Stimulated activated CD8-positive, alpha-beta memory T cell treated with anti-CD3 and anti-CD28 coated beads, Interleukin-15, amount 100 ng/mL, for 4 hours (primary cell): ENCODE results near the gene ZKSCAN3.
"Not testable (repeated sequence)": the region's sequence is repeated elsewhere in the genome, so short reads cannot be mapped to it uniquely, and the experiment has no call there.

Experiments
- DNase-seq, 2 donors: peaks; one replicate each; pipeline ENCODE4 v3.0.0-alpha.2; 2020; ENCODE audit warnings: low read depth in 2 of 2

The ZKSCAN3 gene

DNA sequence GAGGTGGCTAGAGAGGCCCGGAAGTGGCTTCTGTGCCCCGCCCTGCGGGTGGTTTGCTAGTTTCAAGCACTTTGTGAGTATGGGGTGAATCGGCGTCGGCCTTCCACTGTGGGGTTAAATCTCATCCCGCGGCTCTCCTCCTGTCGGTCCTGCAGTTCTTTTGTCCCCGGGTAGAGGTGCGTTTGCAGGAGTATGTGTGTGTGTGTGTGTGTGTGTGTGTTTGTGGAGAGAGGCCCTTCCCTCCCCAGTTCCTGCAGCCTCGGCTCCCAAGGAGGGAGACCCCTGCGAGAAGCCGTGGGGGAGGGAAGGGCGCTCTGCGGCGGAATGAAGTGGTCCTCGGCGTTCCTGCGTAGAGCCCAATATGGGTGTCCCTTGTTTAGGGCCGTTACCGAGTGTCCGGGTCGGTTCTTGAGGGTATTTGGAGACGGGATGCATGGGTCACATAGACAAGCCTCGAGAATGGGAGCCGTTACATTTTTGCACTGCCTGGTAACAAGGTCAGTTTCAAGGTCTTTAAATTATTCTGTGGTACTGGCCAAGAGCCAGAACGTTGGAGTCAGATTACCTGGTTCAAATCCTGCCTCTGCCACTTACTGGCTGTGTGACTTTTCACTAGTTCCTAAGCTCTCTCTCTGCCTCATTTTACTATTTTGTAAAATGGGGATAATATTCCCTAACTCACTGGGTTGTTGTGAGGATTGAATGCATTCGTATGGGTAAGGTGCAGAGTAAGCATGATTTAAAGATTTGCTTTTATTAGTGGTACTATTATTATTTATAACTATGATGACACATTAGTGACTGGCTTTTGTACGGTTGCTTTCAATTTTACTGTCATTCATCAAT lies at the start of gene ZKSCAN3:
TSS of gene ZKSCAN3 (plus strand) at position 56 of the 846 bp plus-strand sequence. CDS start 9,640 bp downstream, outside the sequence.
- DNase-seq, result peak; percentile 74 to 78

DNA sequence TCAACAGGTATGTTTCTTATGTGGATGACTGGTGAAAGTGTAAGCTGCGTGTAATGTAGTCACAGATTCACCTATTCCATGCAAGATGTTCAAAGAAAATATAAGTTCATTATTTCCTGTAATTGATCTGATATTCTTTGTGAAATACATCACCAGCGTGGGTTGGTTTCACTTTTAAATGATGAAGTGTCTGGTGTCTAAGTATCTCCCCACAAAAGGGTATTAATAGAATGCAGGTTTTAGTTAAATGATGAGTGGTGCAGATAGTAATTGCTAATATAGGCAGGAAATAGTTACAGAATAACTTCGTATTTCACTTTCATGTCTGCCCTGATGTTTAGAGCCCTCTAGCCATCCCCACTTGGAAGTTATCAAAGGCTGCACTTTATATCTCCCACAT lies 46.2 kb upstream of the ZKSCAN3 start:
- no peak for DNase-seq

DNA sequence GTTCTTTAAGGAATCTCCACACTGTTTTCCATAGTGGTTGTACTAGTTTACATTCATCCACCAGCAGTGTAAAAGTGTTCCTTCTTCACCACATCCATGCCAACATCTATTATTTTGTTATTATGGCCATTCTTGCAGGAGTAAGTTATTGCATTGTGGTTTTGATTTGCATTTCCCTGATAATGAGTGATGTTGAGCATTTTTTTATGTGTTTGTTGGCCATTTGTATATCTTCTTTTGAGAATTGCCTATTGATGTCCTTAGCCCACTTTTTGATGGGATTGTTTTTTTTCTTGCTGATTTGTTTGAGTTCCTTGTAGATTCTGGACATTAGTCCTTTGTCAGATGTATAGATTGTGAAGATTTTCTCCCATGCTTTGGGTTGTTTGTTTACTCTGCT lies 43.4 kb upstream of the ZKSCAN3 start:
- not testable (repeated sequence) for DNase-seq

DNA sequence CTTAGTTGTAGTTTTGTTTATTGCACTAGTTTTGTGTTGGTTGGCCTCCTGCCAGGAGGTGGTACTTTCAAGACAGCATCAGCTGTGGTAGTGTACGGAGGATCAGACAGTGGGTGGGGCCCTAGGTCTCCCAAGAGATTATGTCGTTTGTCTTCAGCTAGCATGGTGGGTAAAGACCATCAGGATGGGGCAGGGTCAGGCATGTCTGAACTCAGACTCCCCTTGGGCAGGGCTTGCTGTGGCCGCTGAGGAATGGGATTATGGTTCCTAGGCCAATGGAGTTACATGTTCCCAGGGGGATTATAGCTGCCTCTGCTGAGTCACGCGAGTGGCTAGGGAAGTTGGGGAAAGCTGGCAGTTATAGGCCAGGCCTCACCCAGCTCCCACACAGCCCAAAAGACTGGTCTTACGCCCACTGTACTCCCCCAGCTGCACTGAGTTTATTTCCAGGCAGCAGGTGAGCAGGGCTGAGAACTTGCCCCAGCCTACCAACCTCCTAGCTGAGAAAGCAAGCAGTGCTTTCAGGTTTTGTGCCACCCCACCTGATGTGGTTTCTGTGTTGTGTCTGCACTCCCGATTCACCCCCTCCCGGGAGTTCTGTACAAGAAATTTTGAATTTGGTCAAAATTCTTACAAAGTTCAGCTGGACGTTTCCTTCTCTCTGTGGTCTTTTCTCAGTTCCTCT lies 38.5 kb upstream of the ZKSCAN3 start:
- no peak for DNase-seq

DNA sequence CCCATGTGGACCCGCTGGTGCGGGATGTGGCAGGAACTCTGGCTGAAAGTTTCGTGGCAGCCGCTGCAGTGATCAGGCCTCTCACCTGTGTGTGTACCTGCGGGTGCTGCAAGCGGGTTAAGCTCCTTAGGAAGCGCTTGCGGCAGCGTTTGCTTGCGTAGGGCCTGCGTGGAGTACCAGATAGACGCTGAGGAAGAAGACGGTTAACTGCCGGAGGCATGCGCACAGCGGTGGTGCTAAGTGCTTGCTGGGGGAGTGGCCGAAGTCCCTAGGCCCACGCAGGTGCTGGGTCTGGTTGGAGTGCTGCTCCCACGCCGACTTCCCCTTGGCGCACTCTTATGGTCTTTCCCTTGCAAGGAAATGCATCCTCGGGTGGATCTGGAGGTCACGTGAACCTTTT lies 36.8 kb upstream of the ZKSCAN3 start:
- DNase-seq, result no peak

DNA sequence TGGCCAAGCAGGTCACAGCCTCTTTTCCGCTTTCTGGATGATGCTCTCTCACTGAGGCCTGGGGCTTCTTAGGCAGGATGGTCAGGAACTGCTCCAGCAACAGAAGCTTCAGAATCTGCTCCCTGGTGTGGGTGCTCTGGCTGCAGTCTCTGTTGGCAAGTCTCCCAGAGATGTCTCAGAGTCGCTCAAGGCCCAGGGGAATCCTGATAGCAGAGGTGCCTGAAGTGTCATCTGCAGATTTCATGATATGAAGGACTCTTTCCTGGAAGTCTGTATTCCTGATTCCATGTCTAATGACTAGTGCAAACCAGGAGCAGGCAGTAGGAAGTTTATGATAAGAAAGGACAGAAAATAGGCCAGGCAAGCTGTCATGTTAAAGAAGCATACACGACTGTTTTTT lies 34.1 kb upstream of the ZKSCAN3 start:
- no peak for DNase-seq

DNA sequence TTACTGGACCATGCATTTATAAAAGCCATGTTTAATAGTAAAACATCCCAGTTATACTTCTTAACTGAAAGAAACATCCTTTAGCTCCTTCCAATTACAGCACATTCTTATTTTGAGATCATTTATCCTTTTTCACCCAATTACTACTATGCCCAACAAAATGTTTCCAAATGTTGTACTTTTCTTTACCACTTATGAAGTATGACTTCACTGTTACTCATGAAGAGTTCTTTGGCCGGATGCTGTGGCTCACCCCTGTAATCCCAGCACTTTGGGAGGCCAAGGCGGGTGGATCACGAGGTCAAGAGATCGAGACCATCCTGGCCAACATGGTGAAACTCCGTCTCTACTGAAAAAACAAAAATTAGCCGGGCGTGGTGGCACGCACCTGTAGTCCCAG lies 31.9 kb upstream of the ZKSCAN3 start:
- DNase-seq, result not testable (repeated sequence)

DNA sequence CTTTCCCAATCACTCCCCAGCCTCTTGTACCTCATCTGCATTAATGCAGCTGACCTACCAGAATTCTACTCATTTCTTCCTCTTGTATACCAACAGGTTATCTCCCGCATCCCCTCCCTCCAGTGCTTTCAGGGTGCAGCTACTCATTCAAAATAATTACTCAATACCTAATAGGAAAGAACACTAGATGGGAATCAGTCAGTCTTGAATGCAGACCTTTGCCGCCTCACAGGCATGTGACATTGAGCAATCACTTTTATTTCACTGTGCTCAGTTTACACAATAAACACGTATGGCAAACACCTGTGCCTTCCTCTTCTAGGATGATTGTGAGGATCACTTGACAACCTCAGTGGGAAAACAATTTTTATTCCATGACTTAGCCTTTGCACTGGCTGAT lies 27.1 kb upstream of the ZKSCAN3 start:
- no peak for DNase-seq

DNA sequence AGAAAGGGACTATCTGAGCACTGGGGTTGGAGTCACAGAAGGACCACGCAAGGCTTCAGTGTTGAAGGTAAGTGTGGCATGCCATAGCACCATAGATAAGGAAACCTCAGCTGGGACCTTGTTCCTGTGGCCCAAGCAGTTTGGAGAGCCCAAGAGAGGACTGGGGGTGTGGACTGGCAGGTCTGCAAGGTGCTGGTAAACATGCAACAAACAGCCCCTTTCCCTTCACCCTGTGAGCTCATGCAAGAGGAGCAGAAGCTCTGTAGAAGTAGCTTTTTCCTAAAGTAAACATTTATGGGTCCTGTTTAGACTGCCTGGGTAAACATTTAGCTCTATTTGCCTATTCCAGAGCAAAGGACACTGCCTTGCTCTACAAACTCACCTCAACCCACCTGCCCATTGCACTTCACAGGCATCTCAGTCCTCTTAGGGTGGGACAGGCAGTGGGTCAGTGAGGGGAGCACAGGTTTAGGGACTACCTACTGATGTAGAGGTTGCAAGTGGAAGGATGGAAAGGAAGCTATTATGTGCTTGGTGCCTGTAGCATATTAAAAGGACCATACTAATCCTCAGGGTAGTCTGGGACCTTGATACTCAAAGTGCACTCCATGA lies 25.8 kb upstream of the ZKSCAN3 start:
- no peak for DNase-seq

DNA sequence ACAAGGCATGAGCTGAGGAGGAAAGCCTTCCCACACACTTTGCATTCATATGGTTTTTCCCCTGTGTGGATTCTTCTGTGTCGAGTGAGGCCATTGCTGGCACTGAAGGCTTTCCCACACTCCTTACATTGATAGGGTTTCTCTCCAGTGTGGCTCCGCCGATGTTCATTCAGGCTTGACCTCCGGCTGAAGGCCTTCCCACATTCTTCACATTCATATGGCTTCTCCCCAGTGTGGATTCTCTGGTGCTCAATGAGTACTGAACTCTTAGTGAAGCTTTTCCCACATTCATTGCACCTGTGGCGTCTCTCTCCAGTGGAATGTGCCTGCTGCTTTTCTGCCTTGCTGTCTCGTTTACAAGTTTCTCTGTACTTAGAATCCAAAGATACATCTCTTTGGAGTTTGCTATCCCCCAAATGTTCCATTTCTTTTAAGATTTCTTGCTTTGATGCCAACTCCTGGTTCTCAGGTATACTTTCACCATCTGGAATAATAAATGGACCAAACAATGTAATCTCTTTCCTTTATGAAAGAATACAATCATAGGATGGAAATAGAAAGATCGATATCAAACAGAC lies 23.3 kb upstream of the ZKSCAN3 start:
- DNase-seq, result no peak

DNA sequence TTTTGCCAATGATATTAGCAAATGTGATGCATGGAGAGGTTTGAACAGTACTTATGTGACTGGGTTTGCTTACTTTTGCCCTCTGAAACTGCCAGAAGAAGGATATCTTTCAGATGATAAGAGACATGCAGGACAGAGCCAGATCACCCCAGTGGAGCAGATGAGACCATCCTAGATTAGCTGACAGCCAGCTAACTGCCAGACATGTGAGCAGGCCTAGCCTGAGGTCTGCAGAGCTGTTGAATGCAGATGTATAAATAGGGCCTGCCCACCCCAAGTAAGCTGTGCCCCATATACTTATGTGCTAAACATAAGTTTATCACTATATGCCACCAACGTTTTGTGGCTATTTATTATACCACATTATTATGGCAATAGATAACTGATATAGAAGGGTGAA lies 19.7 kb upstream of the ZKSCAN3 start:
- DNase-seq, result no peak

DNA sequence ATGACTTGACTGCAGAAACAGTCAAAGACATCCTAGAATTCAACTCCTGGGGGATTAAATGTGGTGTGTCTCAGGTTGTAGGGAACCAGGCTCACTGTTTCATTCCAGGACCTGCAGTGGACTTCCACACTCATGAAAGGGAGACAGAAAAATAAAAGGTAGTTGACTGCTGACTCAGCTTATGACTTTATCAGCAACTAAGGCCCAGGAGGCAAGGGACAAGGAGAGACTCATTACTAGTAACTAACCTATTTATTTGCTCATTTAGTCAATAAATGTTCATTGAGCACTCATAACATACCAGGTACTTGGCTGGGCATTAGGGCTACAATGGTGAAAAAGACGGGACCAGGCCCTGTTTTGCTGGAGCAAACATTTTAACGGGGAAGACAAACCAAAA lies 16.7 kb upstream of the ZKSCAN3 start:
- no peak for DNase-seq

DNA sequence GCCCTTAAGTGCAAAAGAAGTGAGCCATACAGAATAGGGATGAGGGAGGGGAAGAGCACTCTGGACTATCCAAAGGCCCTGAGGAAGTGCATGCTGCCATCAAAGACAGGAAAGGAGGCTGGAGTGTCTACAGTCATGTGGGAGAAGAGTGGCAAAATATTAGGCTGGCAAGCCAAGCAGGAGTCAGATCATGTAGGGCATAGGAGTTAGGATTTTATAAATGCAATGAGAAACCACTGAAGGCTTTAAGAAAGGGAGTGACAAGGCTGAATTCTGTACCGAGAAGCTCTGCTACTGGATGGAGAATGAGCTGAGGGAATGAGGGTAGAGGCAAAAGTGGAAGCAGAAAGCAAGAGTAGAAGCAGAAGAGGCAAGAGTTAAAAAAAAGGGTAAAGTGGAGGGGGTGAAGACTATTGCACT lies 16.1 kb upstream of the ZKSCAN3 start:
- DNase-seq, result no peak

DNA sequence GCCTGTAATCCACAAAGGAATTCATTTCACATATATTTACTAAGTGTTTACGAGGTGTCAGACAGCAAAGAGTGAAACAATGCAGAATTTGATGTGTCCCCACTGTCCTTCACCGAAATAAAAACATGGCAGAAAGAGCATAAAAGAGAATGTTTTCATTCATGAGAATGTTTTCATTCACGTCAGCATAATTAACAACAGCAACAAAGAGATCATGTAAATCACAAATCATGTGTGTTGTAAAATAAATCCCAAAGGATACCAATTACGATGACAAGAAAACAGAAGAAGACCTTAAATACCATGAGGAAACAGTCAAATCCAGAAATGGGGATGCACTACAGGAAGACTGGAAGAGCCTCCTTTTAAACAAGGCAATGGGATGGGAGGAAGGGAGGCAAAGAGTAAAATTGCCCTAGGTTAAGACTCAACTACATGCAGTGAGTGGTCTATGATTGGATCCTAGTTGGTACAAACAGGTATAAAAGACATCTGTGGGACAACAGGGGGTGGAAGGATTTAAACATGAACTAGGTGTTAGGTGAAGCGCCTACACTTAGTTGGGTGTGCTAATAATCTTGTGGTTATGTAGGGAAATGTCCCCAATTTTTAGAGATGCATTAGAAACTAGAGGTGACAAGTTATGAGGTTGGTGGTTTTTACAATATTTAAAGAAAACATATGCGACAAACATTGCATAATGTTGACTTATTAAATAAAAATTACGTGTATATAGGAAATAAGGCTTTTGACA lies 15.3 kb upstream of the ZKSCAN3 start:
- DNase-seq, result no peak

DNA sequence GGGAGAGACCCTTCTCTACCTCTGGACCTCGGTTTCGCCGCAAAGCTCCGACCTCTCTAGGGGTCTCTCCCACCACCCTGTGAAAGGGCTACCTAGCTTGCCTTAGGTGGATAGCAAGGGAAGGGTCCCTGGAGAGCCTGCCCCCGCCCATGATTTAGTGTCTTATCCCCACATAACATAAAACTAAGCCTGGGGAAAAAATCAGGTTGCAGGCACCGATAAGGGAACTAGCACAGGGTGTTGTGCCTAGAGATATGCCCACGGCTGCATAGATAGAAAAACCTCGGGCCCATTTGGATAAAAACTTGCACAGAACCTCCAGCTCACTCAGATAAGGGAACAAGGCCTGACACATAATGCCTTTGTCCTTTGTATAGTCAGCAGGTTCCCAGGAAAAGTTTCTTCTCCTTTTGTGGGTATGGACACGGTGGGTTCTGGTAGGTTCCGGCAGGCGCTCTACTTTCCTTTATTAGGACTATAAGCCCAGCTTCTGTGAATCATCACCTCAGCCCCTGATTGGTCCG lies 14.6 kb upstream of the ZKSCAN3 start:
- no peak for DNase-seq

DNA sequence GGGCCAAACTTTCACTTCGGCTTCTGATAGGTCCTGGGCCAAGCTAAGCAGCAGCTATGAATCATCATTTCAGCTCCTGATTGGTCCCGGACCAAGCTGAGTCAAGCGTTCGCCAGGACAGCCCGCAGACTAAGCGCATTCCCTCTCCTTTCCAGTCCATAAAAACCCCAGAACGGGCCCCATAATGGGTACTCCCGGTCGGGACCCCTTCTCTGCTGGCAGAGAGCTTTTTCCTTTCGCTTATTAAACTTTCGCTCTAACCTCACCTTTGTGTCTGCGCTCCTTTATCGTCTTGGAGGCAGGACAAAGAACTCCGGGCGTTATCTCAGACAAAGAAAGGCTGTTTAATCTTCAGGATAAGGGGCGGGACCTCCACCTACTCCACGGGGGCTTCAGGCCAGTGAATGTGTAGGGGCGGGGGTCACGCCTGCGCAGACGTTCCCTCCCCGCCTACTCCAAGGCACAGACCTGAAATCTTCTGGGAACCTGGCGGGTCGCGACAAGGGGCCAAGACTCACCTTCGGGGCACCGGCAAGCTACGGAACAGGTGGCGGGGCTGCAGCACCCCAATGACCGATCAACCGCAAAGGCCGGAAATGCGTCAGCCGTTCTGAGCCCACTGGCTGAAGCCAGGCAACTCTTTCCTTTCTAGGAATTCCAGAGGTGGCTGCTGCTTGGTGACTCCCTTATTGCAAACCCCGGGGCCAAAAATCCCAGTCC lies 14.0 kb upstream of the ZKSCAN3 start, which contains the start of gene ZSCAN31:
TSS of gene ZSCAN31 (minus strand) at position 585 of the 720 bp plus-strand sequence. CDS start 6,465 bp downstream, outside the sequence.
- peak; percentile 60 to 84 for DNase-seq

DNA sequence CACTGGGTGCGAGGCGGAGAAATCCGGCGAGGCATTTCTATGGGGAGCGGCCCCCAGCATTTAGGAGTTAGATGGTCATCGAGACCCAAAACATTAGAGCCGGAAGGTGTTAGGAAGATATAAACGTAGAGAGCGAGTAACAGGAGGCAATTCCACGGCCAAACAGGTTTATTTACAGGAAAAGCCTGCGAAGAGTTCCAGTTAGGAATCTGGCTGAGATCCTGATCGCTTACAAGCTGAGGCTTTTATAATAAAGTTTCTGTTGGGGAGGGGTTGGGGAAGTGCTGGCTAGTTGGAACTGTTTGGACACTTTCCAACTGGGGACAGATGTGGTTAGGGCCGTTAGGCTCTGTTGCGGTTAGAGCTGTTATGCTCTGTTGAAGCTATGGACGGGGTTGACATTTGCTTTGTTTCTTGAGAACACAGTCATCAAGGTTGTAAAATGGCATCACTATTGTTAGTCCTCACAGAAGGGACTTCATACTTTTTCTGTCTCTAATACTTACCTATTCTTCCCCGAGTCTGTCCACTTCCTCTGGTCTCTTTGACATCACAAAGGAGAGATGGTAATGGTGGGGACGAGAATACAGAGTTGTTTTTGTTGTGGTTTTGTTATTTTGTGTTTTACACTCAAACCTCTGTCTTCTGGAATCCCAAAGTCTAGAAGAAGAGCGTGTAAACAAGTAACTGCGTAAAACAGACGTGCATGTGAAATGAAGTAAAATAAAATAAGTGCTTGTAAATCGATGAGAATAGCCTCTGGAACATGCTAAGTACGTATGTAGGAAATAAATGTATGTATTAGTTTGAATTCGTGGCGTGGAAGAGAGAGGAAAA lies 13.2 kb upstream of the ZKSCAN3 start:
- DNase-seq, result no peak

DNA sequence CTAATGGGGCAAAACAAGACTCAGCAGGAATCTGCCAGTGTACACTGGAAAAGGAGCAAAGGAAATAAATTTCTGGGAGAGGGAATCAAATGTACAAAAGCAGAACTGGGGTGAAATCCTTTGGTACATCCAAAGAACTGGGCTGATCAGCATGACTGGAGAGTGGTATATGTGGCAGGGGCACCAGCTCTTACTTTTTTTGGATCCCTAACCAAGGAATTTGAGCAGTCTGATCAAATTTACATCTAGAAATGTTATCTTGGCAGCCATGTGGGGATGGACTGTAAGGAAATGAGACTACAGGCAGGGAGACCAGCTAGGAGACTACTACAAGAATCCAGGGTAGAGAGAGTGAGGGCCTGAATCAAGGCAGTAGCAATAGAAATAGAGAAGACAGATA lies 12.6 kb upstream of the ZKSCAN3 start:
- no peak for DNase-seq

DNA sequence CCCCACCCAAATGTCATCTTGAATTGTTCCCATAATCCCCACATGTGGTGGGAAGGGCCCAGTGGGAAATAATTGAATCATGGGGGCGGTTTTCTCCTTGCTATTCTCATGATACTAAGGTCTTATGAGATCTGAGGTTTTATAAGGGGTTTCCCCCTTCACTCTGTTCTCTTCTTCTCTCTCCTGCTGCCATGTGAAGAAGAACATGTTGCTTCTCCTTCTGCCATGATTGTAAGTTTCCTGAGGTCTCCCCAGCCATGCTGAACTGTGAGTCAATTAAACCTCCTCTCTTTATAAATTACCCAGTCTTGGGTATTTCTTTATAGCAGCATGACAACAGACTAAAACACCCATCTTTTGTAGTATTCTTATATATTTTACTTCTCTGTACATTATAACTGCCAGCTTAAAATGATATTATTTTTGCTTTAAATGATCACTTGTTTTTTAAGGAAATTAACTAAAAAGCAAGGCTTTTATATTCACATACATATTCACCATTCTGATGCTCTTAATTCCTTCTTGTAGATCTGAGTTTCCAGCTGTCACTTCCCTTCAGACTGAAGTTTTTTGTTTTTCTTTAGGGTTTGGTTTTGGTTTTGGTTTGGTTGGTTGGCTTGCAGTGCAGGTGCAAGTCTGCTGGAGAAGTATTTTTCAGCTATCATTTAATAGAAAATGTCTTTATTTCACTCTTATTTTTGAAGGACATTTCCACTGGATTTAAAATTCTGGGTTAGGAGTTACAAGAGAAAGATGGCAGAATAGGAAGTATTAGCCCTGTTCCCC lies 9.2 kb upstream of the ZKSCAN3 start:
- DNase-seq, result no peak
